ENCODE results near the gene HCN1.
"Not testable (repeated sequence)": the region's sequence is repeated elsewhere in the genome, so short reads cannot be mapped to it uniquely, and the experiment has no call there.

DNA sequence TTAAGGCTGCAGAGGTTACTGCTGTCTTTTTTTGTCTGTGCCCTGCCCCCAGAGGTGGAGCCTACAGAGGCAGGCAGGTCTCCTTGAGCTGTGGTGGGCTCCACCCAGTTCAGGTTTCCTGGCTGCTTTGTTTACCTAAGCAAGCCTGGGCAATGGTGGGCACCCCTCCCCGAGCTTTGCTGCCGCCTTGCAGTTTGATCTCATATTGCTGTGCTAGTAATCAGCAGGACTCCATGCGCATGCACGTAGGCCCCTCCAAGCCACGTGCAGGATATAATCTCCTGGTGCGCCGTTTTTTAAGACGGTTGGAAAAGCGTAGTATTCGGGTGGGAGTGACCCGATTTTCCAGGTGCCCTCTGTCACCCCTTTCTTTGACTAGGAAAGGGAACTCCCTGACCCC, 197.2 kb downstream of the HCN1 start:
- TF ChIP-seq POLR2AphosphoS5, CTCF, EP300 (IDR thresholded peaks at IDR 0.05): not testable (repeated sequence)
